GM06990 (cell line): Measurements from ENCODE around the gene ATE1.

Experiments used
- DNase-seq: peaks from one replicate; pipeline ENCODE4 v3.0.0-alpha.2; 2011; ENCODE audit not compliant: insufficient read length; ENCODE audit errors: extremely low read depth
- H3K27me3 ChIP-seq: replicated peaks from 2 replicates; pipeline ENCODE4 v1.6.0; 2011; ENCODE audit warnings: low read length; ENCODE audit not compliant: control insufficient read depth, insufficient read depth
- H3K36me3 ChIP-seq: 2 replicates; pipeline ENCODE4 v1.5.1; 2011; ENCODE audit warnings: low read length; ENCODE audit not compliant: control insufficient read depth, insufficient read depth
- H3K4me3 ChIP-seq: replicated peaks from 2 replicates; pipeline ENCODE4 v1.5.1; 2011; ENCODE audit warnings: low read depth, mild to moderate bottlenecking, control low read depth, low read length
- CTCF ChIP-seq: IDR thresholded peaks from 2 replicates; pipeline ENCODE4 v1.5.1; 2011; ENCODE audit warnings: low read length, control low read depth, mild to moderate bottlenecking, inconsistent platforms; ENCODE audit not compliant: insufficient read depth, poor library complexity, severe bottlenecking

Gene ATE1

GRCh38 chr10:121791761-121792160 is 136.1 kb downstream of the ATE1 start:
- Histone ChIP-seq H3K4me3 (no peak overlapping the region), H3K36me3 (no peaks in the 10 kb centered on the region), H3K27me3 (no peaks in the 10 kb centered on the region)
- DNase-seq: no peak
- no peak for TF ChIP-seq CTCF

GRCh38 chr10:121788717-121789116 is 139.1 kb downstream of the ATE1 start:
- DNase-seq: no peak
- no peak overlapping the region for H3K4me3 ChIP-seq
- H3K36me3 ChIP-seq: no peaks in the 10 kb centered on the region
- H3K27me3 ChIP-seq: no peaks in the 10 kb centered on the region
- no peak for TF ChIP-seq CTCF

- Histone ChIP-seq H3K4me3 (no peak overlapping the region), H3K36me3 (no peaks in the 10 kb centered on the region), H3K27me3 (no peaks in the 10 kb centered on the region)
- no peak for TF ChIP-seq CTCF
- no peak for DNase-seq
These were observed 139.7 kb downstream of the ATE1 start for GRCh38 chr10:121788115-121788514.

- Histone ChIP-seq H3K27me3 (no peaks in the 10 kb centered on the region), H3K4me3 (no peak overlapping the region), H3K36me3 (no peaks in the 10 kb centered on the region)
- DNase-seq: no peak
- no peak for TF ChIP-seq CTCF
These were observed 140.7 kb downstream of the ATE1 start for GRCh38 chr10:121787169-121787568.

- H3K4me3 ChIP-seq: no peak overlapping the region
- no peaks in the 10 kb centered on the region for H3K36me3 ChIP-seq
- DNase-seq: no peak
- H3K27me3 ChIP-seq: no peaks in the 10 kb centered on the region
- no peak for TF ChIP-seq CTCF
These were observed 144.0 kb downstream of the ATE1 start for GRCh38 chr10:121783782-121784372.

- no peak overlapping the region for H3K4me3 ChIP-seq
- no peaks in the 10 kb centered on the region for H3K36me3 ChIP-seq
- no peaks in the 10 kb centered on the region for H3K27me3 ChIP-seq
- no peak for TF ChIP-seq CTCF
- no peak for DNase-seq
These were observed 146.7 kb downstream of the ATE1 start for GRCh38 chr10:121781101-121781500.
